Measurements from ENCODE around the gene LRCH4. TPM values are rescaled to one million over a fixed set of nuclear protein-coding genes. Genes with fewer than 3 reads are reported as not detected.

Gene LRCH4
- total RNA-seq, 2 experiments from 2014 or later, result 39.2 to 72.0 TPM

DNA sequence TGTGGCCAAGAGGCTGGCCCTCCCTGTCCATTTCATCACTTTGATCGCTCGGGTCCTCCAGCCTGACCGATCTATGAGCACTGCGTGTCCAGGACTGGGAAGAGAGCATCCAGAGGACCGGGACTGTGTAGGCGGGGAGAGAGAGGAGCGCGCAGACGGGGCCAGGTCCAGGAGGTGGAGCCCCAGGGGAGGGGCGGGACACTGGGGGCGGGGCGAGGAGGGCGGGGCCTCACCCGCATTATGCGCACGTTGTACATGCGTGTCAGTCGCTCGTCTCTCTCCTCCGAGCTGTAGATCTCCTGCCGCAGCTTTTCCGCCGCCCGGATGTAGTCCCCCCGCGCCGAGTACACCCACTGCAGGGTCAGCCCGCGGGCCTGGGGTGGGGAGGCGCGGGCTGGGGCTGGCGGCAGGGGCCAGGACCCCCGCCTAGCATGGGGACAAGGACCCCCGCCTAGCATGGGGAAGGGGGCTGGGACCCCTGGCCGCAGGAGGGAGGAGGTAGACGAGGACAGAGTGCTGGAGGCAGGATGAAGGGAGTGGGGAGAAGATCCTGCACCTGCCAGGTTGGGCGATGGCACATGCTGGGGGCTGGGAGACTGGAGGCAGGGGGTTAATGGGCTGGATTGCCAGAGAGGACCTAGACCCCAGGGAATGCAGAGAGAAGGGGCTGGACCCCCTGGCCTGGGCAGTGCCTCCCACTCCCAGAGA, 40.8 kb upstream of the LRCH4 start:
- H3K4me2 ChIP-seq (ENCODE audit: low read length), result peak overlapping the region; percentile 94
- H3K9me3 ChIP-seq (ENCODE audit: low read length), result no peaks in the 10 kb centered on the region
- no TSS peak for BruUV-seq (replicated peaks)
- CTCF ChIA-PET (ENCODE audit: unreplicated experiment), result interaction anchor here (0.6 to 0.7 kb wide), 4 partner anchors 13 to 694 kb away, joined by 3 to 7 read pairs (median 3); partner anchors contain the start of gene PCOLCE
- H3K27ac ChIP-seq (ENCODE audit: low read depth, low read length, poor library complexity, severe bottlenecking), result peak overlapping the region; percentile 39
- intact Hi-C loops (cut with micrococcal nuclease; ENCODE audit: unreplicated experiment), result loop anchor here (2.0 kb wide), 1 partner anchor 14 kb away; the partner anchor contains the start of gene MOSPD3
- peaks cover 12% of the 10 kb centered on the region for H3K4me1 ChIP-seq (ENCODE audit: insufficient read depth, low read length, poor library complexity, severe bottlenecking)
- no peaks in the 10 kb centered on the region for H4K20me1 ChIP-seq (ENCODE audit: insufficient read depth, low read length)
- POLR2A ChIA-PET, result interaction anchor here (0.6 to 2.2 kb wide), 7 partner anchors 9 to 95 kb away, joined by 3 to 12 read pairs (median 4); partner anchors contain the start of genes MOSPD3 and POP7
- TF ChIP-seq EZH2phosphoT487 (IDR thresholded peaks at IDR 0.05; ENCODE audit: borderline replicate concordance, low read depth, low read length), result no peak
- H3K36me3 ChIP-seq (ENCODE audit: insufficient read depth, low read length), result no peaks in the 10 kb centered on the region
- peak overlapping the region; percentile 64; the same call in 1 of the 2 replicates for H2AFZ ChIP-seq (ENCODE audit: low read length)
- peak overlapping the region; percentile 62 for H3K4me3 ChIP-seq (ENCODE audit: low read depth, low read length, poor library complexity, severe bottlenecking)
- no peaks in the 10 kb centered on the region for H3K9me2 ChIP-seq (ENCODE audit: insufficient read depth, low read length)
- DNase-seq (ENCODE audit: low spot score), result peak; percentile 85
- no peaks in the 10 kb centered on the region for H3K79me2 ChIP-seq (ENCODE audit: insufficient read depth, low read depth, low read length)

- peak overlapping the region; percentile 64; the same call in 1 of the 2 replicates for H2AFZ ChIP-seq (ENCODE audit: low read length)
- POLR2A ChIA-PET, result interaction anchor here (0.6 to 2.2 kb wide), 6 partner anchors 9 to 96 kb away, joined by 3 to 12 read pairs (median 4); partner anchors contain the start of genes MOSPD3 and POP7
These were observed 40.1 kb upstream of the LRCH4 start for GRCh38 chr7:100626055-100626454.

More at GRCh38 chr7:100626055-100626454, 40.1 kb upstream of the LRCH4 start:
- peaks cover 12% of the 10 kb centered on the region for H3K4me1 ChIP-seq (ENCODE audit: insufficient read depth, low read length, poor library complexity, severe bottlenecking)
- H3K27ac ChIP-seq (ENCODE audit: low read depth, low read length, poor library complexity, severe bottlenecking), result no peak overlapping the region
- H3K9me2 ChIP-seq (ENCODE audit: insufficient read depth, low read length), result no peaks in the 10 kb centered on the region
- H3K4me3 ChIP-seq (ENCODE audit: low read depth, low read length, poor library complexity, severe bottlenecking), result peak overlapping the region; percentile 62
- intact Hi-C loops (cut with micrococcal nuclease; ENCODE audit: unreplicated experiment), result loop anchor here (2.0 kb wide), 1 partner anchor 13 kb away; the partner anchor contains the start of gene MOSPD3
- no peaks in the 10 kb centered on the region for H4K20me1 ChIP-seq (ENCODE audit: insufficient read depth, low read length)
- H3K9me3 ChIP-seq (ENCODE audit: low read length), result no peaks in the 10 kb centered on the region
- TF ChIP-seq CTCF (conservative IDR thresholded peaks at IDR 0.05; ENCODE audit: low read length), result no peak
- TF ChIP-seq EZH2phosphoT487 (IDR thresholded peaks at IDR 0.05; ENCODE audit: borderline replicate concordance, low read depth, low read length), result no peak
- no peaks in the 10 kb centered on the region for H3K79me2 ChIP-seq (ENCODE audit: insufficient read depth, low read depth, low read length)
- no peaks in the 10 kb centered on the region for H3K36me3 ChIP-seq (ENCODE audit: insufficient read depth, low read length)
- CTCF ChIA-PET (ENCODE audit: unreplicated experiment), result interaction anchor here (0.6 to 0.7 kb wide), 4 partner anchors 12 to 693 kb away, joined by 3 to 7 read pairs (median 3); partner anchors contain the start of gene PCOLCE
- DNase-seq (ENCODE audit: low spot score), result no peak
- BruUV-seq (replicated peaks), result no TSS peak
- peak overlapping the region; percentile 94 for H3K4me2 ChIP-seq (ENCODE audit: low read length)
